Epidermal melanocyte (primary cell): Measurements from ENCODE around the gene AMH.

Source experiments
- DNase-seq: peaks from one replicate; pipeline ENCODE4 v3.0.0; 2011; ENCODE audit warnings: low spot score; ENCODE audit not compliant: insufficient read length

AMH gene

GRCh38 chr19:2234996-2235380 is 14.1 kb upstream of the AMH start:
- DNase-seq: no peak

DNA sequence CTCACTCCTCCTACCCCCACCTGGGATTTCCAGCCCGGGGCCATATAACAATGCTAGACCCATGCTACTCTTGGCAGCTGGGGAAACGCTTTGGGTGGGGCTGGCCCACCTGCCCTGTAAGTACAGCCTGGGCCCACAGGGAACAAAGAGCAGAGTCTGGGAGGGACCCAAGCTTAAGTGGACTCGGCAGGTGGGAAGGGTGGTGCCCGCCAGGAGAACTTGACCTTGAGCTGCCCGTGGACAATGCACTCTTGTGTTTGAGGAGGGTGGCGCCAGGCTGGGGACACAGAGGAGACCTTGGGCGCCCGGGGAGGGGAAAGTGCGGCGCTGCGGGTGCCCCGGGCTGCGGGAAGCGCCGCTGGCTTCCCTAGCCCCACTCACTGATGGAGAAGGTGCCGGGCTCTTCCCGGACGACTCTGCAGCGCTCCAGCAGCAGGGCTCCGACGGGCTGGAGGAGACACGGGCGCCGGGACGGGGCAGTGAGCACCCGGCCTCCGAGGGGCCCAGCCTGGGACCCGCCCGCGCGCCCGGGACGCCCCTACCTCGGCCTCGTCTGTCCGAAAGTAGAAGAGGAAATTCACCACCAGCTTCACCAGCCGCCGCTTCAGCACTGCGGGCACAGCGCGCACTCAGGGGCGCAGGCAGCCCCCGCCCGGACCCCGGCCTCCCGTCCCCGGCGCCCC is 13.6 kb upstream of the AMH start:
- no peak for DNase-seq

- no peak for DNase-seq
Measured at GRCh38 chr19:2236064-2236313, 13.1 kb upstream of the AMH start.

- DNase-seq: peak; percentile 99
Measured at GRCh38 chr19:2236314-2237050, 12.6 kb upstream of the AMH start, which contains the start of the genes PLEKHJ1 and SF3A2. Gene PLEKHJ1 (minus strand): TSS chr19:2236329. CDS start chr19:2236248, 81 bp downstream. Gene SF3A2 (plus strand): TSS chr19:2236824. CDS start chr19:2243419, 6,595 bp downstream.

DNA sequence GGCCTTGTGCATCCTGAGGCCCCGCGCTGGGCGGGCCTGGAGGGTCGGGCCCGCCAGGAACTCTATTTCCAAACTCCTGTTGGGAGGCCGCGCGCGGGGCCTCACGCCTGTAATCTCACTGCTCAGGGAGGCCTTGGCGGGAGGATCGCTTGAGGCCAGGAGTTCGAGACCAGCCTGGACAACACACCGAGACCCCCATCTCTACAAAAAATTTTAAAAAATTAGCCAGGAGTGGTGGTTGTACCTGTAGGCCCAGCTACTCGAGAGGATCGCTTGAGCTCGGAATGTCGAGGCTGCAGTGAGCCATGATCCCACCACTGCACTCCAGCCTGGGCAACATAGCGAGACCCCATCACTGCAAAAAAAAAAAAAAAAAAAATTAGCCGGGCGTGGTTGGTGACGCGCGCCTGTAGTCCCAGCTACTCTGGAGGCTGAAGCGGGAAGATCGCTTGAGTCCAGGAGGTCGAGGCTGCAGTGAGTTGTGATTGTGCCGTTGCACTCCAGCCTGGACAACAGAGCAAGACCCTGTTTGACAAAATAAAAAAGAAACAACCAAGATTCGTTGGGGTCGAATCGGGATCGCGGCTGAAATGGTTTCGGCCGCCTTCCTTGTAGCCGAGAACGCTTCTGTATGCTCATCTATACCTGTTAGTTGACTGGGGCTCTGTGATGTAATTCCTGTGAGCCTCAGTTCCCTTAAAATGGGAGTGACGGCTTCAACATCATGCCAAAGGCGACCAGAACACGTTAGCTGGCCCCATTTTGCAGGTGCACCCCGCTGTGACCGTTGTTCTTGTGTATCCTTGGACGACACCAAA is 11.9 kb upstream of the AMH start:
- DNase-seq: no peak

DNA sequence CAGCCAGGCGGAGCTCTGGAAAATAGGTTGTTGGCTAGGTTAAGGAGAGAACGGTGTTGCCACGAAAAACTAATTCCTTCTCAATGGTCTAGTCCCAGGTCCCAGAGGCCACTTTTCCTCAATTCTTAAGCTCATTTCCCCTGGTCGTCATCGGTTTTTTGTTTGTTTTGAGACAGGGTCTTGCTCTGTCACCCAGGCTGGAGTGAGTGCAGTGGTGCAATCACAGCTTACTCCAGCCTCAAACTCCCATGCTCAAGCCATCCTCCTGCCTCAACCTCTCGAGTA is 11.3 kb upstream of the AMH start:
- DNase-seq: no peak

DNA sequence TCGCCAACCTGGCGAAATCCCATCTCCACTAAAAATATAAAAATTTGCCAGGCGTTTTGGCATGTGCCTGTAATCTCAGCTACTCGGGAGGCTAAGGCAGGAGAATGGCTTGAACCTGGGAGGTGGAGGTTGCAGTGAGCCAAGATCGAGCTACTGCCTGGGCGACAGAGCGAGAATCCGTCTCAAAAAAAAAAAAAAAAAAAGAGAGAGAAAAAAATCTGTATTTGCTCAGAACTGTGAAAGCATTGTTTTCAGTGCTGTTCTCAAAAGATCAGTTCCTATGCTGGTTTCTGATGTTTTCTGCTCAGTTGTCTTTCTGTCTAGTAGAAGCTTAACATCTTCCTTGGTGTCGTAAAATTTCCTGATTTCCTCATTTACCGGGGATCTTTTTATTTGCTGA is 9.9 kb upstream of the AMH start:
- no peak for DNase-seq

- no peak for DNase-seq
Measured at GRCh38 chr19:2239771-2240770, 9.1 kb upstream of the AMH start.

DNA sequence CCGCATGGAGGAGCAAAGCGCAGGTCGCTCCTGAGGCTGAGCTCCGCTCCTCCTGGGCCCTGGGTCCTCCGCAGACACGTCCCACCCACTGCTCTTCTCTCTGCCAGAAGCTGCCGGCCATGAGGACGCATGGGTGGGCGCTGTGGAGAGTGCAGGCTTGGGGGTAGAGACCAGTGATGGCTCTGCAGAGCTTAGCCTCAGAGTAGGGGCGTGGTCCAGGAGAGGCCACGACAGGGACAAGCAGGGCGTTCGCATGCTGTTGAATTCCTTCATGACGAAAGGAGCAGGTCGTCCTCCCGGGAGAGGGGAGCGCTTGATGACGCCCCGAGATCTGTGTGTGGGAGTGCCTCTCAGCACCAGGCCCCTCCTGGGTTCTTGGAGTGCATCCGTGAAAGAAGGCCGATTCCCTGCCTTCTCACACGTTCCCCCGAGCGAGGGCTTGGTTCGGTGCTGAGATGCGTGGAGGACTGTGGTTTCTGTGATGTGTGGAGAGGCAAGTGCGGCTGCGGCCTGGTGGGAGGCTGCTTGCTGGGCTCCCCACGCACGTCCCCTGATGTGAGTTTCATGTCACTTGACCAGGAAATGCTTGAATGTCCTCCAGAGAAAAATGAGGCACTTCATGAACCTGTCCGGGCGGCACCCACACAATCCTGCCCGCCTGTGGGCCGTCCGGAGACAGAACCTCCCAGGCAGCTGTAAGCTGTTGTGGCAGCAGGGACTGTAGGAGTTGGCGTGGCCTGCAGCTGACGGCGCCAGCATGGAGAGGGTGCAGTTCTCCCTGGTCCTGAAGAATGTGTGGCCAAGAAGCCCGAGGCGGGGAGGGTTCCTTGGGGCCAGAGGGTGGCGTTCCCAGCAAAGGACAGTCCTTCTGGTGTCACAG is 8.0 kb upstream of the AMH start:
- DNase-seq: no peak

DNA sequence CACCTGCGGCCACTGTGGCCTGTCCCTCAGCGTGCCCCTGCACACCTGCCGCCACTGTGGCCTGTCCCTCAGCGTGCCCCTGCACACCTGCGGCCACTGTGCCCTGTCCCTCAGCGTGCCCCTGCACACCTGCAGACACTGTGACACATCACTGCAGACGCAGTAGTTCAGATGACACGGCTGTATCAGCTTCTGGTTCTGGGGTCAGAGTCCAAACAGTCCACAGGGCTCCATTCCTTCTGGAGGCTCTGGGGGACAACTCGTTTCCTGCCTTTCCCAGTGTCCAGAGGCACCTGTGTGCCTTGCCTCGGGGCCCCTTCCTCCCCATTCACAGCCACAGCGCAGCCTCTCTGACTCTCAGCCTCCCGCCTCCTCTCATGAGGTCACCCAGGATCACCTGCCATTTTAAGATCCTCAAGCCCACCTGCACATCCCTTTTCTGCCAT is 7.0 kb upstream of the AMH start:
- DNase-seq: no peak

- DNase-seq: no peak
Measured at GRCh38 chr19:2242816-2243215, 6.3 kb upstream of the AMH start.

GRCh38 chr19:2243274-2244124 is 5.6 kb upstream of the AMH start:
- no peak for DNase-seq

GRCh38 chr19:2244125-2244411 is 5.1 kb upstream of the AMH start:
- DNase-seq: no peak

- DNase-seq: no peak
Measured at GRCh38 chr19:2244486-2244885, 4.6 kb upstream of the AMH start.

- DNase-seq: no peak
Measured at GRCh38 chr19:2245273-2245672, 3.9 kb upstream of the AMH start.

DNA sequence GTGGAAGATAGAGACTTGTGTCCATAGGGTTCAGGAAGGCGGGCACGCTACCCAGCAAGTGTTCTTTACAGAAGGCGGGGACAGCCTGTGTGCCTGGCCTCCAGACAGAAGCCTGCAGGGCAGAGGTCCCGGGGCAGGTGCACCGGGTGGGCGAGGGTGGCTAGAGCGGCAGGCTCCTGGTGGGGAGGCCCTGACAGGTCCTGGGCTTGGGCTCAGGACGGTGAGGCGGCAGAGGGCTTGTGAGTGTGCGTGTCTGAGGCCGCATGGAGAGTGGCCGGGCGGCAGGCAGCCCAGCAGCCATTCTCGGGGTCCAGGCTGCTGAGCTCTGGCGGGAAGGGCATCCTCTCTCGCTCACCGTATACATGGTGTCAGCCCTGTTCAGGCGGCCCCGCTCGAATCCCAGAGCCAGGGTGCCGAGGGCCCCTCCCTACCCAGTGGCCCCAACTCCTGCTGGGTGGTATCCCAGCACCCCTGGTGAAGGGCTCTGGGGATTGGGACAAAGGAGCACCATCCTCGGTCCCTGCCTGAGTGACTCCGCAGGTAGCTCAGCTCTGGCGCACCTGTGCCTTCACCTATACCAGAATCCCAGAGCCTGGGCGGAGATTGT is 3.0 kb upstream of the AMH start:
- DNase-seq: no peak

- DNase-seq: no peak
Measured at GRCh38 chr19:2246801-2247361, 2.2 kb upstream of the AMH start.

DNA sequence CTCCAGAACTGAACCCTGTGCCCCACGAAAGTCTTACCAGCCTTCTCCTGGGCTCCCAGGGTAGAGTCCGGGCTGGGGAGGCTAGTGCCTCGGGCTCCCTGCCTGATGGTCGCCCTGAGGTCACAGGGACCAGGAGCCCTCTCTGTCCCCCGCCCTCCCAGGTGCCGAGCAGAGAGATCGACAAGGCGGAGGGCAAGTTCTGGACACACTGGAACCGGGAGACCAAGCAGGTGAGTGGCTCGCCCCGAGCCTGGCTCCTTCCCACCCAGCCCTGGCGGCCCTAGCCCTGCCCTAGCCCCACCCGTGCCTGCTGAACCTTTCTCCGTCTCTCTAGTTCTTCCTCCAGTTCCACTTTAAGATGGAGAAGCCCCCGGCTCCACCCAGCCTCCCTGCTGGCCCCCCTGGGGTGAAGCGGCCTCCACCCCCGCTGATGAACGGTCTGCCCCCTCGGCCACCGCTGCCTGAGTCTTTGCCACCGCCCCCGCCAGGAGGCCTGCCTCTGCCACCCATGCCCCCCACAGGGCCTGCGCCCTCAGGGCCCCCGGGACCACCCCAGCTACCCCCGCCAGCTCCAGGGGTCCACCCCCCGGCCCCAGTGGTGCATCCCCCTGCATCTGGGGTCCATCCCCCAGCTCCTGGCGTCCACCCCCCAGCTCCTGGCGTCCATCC is 1.6 kb upstream of the AMH start:
- no peak for DNase-seq
